ENCODE measurements around the gene NRM.
"Not testable (repeated sequence)": the region's sequence is repeated elsewhere in the genome, so short reads cannot be mapped to it uniquely, and the experiment has no call there.

The NRM gene, protein sequence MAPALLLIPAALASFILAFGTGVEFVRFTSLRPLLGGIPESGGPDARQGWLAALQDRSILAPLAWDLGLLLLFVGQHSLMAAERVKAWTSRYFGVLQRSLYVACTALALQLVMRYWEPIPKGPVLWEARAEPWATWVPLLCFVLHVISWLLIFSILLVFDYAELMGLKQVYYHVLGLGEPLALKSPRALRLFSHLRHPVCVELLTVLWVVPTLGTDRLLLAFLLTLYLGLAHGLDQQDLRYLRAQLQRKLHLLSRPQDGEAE

DNA sequence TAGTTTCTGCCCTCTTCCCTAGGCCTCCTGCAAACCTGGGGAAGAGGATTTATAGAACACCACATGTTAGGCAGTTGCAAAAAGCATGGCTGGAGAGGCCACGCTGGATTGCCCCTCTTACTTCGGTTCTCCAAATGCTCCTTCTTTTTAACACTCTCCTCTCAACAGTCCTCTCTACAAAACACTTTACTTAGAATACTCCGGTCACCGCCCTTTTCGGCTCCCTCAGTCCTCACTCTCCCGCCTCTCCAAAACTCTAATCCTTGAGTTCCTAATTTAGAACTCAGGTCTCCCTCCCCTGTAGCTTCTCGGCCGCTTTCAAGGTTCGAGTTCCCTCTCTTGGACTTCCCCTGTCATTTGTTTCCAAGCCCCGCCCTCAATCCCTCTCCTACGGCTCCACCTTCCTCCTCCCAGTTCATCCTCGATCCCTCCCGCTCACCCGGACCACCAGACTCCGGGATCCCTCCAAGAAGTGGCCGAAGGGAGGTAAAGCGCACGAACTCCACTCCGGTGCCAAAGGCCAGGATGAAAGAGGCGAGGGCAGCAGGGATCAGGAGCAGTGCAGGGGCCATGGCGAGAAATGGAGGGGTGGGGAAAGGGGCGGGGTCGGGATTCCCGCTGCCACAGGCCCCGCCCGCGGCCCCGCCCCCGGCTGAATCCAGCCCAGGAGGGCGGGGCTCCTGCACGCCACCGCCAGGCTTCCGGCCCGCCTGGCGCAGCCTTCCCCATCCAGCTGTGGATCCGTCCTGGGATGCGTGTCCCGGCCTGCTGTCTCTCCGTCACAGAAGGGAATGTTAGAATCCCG, at the start of gene NRM:
Gene NRM, minus strand, starts transcription at position 582 of the 805 bp plus-strand sequence. Its CDS starts 10 bp downstream, at position 572.
- peak; percentile 94 for DNase-seq (ENCODE audit: low spot score)

DNA sequence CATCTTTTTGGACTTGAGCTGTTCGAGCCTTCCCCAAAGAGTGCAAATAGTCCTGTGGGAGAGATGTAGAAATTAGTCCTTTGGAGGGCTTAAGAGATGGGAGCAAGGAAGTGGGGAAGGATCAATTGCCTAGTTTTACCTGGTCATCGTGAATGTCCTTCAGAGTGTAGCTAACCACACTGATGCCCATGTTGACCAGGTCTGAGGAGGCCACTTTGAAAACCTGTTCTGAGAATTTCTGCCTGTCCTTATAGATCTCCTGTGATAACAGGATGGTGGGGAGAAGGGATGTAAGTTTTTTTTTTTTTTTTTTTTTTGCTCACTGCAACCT, 49.7 kb upstream of the NRM start:
- no peak for DNase-seq (ENCODE audit: low spot score)

DNA sequence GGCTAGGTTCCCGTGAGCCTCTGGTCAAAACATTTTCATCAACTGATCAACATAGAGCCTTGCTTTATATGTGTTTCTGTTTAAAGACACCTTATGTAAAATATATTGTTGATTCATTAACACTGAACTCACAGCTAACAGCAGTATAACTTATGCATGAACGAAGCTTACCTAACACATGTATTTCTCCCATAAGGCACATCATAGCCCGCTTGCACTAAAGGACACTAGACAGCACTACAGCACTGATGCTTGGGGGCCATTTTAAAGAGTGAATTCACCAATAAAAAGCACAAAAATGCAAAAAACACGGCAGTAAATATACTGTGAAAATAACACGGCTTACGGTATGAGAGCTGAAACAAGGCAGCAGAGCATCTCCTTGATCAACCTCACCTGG, 47.7 kb upstream of the NRM start:
- DNase-seq (ENCODE audit: low spot score), result no peak

DNA sequence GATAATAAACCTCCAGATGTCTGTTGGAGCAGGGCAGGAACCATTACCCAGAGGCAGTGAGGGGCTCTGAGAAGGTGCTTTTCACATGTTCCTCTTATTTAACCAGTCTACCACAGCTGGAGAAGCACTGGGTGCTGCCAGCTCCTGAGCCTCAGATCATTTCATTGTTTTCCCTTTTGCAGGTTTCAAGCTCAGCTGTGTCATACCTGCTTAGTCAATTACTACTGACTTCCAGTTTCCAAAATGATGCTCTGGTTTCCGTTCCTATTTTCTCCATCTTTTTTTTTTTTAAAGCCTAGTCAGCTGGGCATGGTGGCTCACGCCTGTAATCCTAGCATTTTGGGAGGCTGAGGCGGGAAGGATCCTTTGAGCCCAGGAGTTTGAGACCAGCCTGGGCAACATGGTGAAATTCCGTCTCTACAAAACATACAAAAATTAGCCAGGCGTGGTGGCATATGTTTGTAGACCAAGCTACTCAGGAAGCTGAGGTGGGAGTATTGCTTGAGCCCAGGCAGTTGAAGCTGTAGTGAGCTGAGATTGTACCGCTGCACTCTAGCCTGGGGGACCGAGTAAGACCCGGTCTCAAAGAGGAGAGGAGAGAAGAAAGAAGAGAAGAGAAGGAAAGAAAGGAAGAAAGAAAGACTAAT, 45.0 kb upstream of the NRM start:
- no peak for DNase-seq (ENCODE audit: low spot score)

DNA sequence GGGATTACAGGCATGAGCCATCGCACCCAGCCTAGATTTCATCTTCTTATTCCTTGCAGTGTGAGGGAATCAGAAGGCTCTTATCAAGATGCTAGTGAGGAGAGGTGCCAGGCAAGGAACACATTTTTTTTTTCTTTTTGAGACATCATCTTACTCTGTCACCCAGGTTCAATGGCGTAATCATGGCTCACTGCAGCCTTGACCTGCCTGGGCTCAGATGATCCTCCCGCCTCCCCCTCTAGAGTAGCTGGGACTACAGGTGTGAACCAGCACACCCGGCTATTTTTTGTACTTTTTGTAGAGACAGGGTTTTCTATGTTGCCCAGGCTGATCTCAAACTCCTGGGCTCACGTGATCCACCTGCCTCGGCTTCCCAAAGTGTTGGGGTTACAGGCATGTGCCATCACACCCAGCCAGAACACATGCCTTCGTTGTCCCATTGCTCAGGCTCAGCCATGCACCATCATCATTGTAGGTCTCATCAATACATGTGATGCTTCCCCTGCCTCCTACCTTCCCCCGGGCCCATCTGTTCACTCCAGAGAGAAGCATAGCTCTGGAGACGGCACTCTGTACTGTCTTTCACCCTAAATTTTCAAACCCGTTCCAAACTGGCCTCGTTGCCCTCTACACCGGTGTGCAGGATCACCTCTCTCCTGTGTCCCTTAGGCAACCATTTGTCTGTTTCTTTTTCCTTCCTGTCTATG, 41.6 kb upstream of the NRM start:
- no peak for DNase-seq (ENCODE audit: low spot score)

DNA sequence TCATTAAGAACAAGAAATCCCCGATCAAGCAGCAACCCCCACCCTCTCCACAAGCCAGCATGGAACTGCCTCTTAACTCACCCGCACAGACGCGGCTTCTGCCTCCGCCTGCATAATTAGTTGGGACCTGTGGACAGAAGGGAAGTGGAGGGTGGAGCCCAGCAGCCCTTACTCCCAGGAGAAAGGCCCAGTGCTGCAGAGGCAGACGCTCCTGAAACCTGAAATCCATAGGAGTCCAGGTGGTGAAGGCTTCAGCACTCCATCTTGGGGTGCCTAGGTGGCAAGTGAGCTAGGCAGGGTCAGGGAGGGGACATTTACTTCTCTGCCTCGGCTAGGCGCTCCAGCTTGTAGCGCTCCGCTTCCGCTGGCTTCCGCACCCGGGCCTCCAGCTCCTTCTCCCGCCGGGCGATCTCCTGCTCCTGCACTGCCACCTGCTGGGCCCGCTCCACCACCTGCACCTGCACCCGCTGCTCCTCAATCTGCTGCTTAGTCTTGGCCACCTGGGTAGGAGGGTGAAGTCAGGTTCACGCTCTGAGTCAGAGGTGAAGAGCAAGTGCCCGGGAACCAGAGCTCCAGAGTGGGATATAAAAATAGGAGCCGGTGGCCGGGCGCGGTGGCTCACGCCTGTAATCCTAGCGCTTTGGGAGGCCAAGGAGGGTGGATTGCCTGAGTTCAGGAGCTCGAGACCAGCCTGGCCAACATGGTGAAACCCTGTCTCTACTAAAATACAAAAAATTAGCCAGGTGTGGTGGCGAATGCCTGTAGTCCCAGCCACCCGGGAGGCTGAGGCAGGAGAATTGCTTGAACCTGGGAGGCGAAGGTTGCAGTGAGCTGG, 40.0 kb upstream of the NRM start:
- no peak for DNase-seq (ENCODE audit: low spot score)

DNA sequence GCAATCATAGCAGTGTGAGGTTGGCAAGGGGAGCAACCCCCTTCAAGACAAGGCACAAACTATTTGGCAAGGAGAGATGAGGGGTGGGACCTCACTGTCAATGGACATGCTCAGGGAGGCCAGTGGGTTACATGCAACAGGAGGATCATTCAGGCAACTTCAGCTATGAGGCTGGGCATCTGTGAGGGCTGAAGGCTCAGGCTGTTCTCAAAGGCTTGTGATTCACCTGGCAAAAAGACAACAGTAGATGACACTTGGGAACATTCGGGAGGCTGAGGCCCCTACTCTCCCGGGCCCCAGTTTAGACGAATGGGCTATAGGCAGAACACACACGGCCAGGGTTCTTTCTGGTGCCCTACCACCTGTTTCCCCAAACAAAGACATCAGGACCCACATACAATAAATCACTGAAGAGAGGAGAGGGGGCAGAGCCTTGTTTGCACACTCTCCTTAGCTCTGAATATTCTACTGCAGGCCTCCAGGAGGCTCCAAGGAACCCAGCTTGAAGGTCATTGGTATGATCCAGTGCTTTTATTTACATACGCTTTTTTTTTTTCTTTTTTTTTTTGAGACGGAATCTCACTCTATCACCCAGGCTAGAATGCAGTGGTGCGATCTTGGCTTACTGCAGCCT, 37.3 kb upstream of the NRM start:
- DNase-seq (ENCODE audit: low spot score), result peak; percentile 40

DNA sequence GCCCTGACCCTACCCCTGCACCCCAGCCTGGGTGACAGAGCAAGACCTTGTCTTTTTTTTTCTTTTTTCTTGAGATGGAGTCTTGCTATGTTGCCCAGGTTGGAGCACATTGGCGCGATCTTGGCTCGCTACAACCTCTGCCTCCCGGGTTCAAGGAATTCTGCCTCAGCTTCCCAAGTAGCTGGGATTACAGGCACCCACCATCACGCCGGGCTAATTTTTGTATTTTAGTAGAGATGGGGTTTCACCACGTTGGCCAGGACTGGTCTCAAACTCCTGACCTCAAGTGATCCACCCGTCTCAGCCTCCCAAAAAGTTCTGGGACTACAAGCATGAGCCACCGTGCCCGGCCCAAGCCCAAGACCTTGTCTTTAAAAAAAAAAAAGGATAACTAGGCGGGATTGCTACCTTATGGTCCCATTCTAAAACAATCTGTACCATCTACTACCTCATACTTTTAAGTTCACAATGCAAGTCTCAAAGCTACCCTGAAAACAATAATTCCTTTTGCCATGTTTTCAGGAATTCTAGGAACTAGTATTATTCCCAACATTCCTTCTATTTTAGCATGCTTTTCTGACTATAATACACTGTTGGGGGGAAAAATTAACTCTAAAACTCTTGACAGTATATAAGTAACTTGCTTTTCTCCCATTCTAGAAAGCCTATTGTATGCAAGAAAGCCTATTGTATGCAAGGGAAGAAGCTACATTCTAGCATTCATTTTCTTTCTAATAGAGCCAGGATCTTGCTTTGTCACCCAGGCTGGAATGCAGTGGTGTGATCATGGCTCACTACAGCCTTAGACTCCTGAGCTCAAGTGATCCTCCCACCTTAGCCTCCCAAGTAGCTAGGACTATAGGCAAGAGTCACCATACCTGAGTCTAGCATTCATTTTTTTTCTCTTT, 36.0 kb upstream of the NRM start:
- no peak for DNase-seq (ENCODE audit: low spot score)

DNA sequence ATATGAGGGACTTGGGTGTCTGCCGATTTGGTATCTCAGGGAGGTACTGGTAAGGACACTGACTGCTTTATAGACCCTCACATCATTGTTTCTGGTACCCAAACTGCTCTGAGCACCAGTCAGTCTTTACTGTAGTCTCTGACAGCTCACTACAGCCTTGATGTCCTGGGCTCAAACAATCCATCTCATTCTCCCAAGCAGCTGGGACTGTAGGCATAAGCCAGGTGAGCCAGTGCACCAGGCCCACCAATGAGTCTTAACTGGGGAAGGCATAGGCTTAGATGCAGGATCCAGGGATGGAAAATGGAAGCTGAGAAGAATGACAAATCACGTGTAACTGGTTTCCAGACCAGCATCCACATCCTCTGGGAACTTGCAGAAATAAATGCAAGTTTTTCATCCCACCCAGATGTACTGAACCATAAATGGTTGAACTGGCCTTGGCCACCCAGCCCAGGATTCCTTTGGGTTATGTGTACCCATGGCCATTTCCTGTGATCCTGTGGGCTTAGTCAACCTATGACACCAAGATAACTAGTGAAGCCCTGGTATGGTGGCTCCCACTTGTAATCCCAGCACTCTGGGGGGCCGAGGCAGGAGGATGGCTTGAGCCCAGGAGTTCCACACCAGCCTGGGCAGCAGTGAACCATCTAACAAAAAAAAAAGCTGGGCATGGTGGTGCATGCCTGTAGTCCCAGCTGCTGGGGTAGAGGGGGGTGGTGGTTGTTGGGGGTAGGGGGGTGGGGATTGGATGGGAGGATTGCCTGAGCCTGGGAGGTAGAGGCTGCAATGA, 35.1 kb upstream of the NRM start:
- peak; percentile 21 for DNase-seq (ENCODE audit: low spot score)

DNA sequence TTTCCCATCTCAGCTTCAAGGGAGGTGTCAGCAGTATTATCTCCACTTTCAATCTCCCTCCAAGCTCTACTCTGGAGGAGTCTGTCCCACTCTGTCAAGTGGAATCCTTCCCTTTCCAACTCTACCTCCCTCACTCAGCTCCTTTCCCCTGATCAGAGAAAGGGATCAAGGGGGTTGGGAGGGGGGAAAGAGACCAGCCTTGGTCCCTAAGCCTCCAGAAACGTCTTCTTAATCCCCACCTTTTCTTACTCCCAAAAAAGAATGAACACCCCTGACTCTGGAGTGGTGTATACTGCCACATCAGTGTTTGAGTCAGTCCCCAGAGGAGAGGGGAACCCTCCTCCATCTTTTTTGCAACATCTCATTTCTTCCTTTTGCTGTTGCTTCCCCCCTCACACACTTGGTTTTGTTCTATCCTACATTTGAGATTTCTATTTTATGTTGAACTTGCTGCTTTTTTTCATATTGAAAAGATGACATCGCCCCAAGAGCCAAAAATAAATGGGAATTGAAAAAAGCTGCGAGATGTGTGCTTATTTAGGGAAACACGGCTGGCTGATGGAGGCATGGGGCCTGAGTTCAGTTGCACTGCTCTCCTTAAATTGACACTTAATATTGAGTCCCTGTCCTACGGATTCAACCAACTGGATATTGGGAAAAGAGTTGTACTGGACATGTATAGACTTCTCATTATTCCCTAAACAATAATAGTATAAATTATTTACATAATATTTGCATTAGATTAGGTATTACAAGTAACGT, 34.3 kb upstream of the NRM start:
- no peak for DNase-seq (ENCODE audit: low spot score)

DNA sequence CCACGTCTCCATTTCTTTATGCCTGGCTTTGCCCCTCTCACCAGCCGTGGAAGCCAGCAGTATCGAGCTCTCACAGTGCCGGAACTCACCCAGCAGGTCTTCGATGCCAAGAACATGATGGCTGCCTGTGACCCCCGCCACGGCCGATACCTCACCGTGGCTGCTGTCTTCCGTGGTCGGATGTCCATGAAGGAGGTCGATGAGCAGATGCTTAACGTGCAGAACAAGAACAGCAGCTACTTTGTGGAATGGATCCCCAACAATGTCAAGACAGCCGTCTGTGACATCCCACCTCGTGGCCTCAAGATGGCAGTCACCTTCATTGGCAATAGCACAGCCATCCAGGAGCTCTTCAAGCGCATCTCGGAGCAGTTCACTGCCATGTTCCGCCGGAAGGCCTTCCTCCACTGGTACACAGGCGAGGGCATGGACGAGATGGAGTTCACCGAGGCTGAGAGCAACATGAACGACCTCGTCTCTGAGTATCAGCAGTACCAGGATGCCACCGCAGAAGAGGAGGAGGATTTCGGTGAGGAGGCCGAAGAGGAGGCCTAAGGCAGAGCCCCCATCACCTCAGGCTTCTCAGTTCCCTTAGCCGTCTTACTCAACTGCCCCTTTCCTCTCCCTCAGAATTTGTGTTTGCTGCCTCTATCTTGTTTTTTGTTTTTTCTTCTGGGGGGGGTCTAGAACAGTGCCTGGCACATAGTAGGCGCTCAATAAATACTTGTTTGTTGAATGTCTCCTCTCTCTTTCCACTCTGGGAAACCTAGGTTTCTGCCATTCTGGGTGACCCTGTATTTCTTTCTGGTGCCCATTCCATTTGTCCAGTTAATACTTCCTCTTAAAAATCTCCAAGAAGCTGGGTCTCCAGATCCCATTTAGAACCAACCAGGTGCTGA, 33.3 kb upstream of the NRM start:
- DNase-seq (ENCODE audit: low spot score), result not testable (repeated sequence)

DNA sequence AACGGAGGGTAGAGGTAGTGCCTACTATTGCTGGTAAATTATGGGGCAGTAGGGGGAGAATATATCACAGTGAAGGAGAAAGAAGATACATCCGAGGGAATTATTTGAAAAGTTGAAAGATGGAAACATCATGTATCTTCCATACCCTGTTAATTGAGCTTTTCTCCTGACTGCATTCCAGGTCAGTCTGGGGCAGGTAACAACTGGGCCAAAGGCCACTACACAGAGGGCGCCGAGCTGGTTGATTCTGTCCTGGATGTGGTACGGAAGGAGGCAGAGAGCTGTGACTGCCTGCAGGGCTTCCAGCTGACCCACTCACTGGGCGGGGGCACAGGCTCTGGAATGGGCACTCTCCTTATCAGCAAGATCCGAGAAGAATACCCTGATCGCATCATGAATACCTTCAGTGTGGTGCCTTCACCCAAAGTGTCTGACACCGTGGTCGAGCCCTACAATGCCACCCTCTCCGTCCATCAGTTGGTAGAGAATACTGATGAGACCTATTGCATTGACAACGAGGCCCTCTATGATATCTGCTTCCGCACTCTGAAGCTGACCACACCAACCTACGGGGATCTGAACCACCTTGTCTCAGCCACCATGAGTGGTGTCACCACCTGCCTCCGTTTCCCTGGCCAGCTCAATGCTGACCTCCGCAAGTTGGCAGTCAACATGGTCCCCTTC, 32.5 kb upstream of the NRM start:
- DNase-seq (ENCODE audit: low spot score), result not testable (repeated sequence)

DNA sequence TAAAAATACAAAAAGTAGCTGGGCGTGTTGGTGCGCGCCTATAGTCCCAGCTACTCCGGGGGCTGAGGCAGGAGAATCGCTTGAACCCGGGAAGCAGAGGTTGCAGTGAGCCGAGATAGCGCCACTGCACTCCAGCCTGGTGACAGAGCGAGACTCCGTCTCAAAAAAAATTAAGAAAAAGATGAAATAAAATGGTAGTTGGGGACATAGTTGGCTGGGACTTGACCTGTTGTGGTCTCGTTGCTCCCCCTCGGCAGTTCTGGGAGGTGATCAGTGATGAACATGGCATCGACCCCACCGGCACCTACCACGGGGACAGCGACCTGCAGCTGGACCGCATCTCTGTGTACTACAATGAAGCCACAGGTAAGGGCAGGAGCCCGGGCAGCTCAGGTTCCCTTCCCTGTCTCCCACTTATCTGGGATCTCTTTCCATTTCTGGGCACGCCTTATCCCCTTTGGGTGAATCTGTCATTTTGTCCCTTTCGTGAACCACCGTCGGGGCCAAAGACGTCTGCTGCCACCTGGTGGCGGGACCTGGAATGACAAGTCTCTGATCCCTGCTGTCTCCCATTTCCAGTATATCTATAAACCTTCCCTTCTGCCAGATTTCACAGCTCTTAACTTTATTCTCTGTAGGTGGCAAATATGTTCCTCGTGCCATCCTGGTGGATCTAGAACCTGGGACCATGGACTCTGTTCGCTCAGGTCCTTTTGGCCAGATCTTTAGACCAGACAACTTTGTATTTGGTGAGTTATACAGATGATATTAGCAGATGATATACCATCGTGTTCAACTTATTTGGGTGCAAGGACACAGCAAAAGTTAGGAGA, 31.7 kb upstream of the NRM start:
- DNase-seq (ENCODE audit: low spot score), result peak; percentile 71

DNA sequence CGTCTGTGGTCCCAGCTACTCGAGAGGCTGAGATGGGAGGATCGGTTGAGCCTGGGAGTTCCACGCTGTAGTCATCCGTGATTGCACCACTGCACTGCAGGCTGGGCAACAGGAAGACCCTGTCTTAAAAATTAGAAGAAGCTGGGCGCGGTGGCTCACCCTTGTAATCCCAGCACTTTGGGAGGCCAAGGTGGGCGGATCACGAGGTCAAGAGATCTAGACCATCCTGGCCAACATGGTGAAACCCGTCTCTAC, 31.2 kb upstream of the NRM start:
- not testable (repeated sequence) for DNase-seq (ENCODE audit: low spot score)

DNA sequence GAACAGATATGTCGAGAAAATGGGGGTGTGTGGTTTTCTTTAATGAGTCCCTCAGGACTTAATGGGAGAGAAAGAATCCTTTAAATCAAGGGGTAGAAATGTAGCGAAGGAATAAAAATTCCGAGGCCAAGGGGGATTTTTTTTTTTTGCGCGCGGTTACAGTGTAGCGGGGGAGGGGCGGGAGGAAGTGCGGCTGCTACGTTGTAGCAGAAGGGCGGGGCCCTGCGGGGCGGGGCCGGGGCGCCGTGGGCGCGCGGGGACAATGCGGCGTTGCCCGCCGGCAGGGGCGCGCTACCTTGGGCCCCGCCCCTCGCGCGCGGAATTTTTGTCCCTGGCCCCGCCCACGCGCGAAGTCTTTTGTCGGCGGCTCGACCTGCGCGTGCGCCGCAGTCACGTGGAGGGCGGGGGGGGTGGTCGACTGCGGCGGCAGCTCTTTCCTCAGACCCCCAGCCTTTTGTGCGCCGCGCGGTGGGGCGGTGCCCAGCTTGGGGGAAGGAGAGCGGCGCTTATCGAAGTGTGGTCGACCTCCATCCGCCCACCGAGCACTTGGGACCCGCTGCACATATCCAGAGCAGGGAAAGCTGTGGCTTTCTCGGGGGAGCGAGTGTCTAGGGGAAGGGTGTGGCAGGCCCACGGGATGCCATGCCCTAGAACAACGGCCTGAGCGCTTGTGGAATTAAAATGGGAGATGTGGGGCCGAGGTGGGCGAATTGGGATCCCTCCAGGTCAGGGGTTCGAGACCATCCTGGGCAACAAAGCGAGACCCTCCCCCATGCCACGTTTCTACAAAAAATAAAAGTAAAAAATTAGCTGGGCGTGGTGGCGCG, 30.6 kb upstream of the NRM start:
- peak; percentile 94 for DNase-seq (ENCODE audit: low spot score)

All from GM03348 (cell line).